HepG2 (cell line): ENCODE measurements around the gene RIC3. TPM values are rescaled to one million over a fixed set of nuclear protein-coding genes. Genes with fewer than 3 reads are reported as not detected.

Experiments
- ATAC-seq: fragments of 200-7000 bp; cut with Tn5 transposase; 3 replicates; pipeline ENCODE4 v1.9.1; 2020; ENCODE audit warnings: mild to moderate bottlenecking, moderate library complexity
- BruUV-seq: library from RNA; stranded (reverse); fragments of 400-500 nt; replicated peaks from 2 replicates; lab custom pipeline; 2021; lab: Mats Ljungman, UMichigan
- CTCF ChIA-PET: fragments of 300-600 bp; formaldehyde crosslinking; extraction: SDS; loops from one replicate; lab custom pipeline; 2021; ENCODE audit warnings: low total read pairs, inconsistent platforms, low intra/inter-chr PET ratio; lab: Yijun Ruan, JAX
- POLR2A ChIA-PET: fragments of 350-600 bp; sonication (Branson Sonifier 250); formaldehyde crosslinking; loops from one replicate; lab custom pipeline; 2020; ENCODE audit warnings: antibody characterized with exemption, inconsistent platforms; lab: Yijun Ruan, JAX
- DNase-seq: peaks from one replicate; pipeline ENCODE4 v3.0.0-alpha.2; 2015; ENCODE audit warnings: low spot score
- FAIRE-seq: peaks from 3 replicates; lab custom pipeline; 2011; peaks lifted over from hg19 to GRCh38; lab: Jason Lieb, UNC
- H2AFZ ChIP-seq: one replicate; pipeline ENCODE4 v1.6.1; 2011; ENCODE audit warnings: low read length, inconsistent platforms
- H3K27ac ChIP-seq: fragments of 300-600 bp; 3 replicates; pipeline ENCODE4 v1.8.0; 2011; ENCODE audit warnings: mixed run types, mild to moderate bottlenecking, mixed read lengths, low read length, inconsistent platforms; ENCODE audit not compliant: insufficient read depth; ENCODE audit errors: extremely low read length
- H3K27me3 ChIP-seq, 2 experiments: fragments of 200-600 bp in 1 of 2; 2 replicates in 1 of 2; 3 replicates in 1 of 2; pipeline versions ENCODE4 v1.6.0 to v1.8.0; 2011; ENCODE audit warnings: low read length in 2 of 2, mild to moderate bottlenecking in 2 of 2, moderate library complexity in 2 of 2, inconsistent platforms in 1 of 2; ENCODE audit not compliant: insufficient read depth in 2 of 2, control insufficient read depth in 1 of 2
- H3K36me3 ChIP-seq, 2 experiments: fragments of 200-600 bp in 1 of 2; replicated peaks in 1 of 2; 2 replicates in 1 of 2; 3 replicates in 1 of 2; pipeline versions ENCODE4 v1.5.1 to v1.8.0; 2011; ENCODE audit warnings: low read length in 2 of 2, inconsistent platforms in 1 of 2; ENCODE audit not compliant: insufficient read depth in 2 of 2, control insufficient read depth in 1 of 2
- H3K4me1 ChIP-seq: 2 replicates; pipeline ENCODE4 v1.5.1; 2012; ENCODE audit warnings: low read length, inconsistent platforms; ENCODE audit not compliant: insufficient read depth
- H3K4me2 ChIP-seq: 2 replicates; pipeline ENCODE4 v1.6.0; 2011; ENCODE audit warnings: low read depth, low read length, inconsistent platforms
- H3K4me3 ChIP-seq, 3 experiments: fragments of 200-600 bp in 1 of 3; sonication (generic), shearing (Covaris generic) in 1 of 3; replicated peaks in 1 of 3; 2 replicates each; pipeline ENCODE4 v1.5.1; 2011 to 2016; ENCODE audit warnings: low read length in 3 of 3, inconsistent platforms in 2 of 3, low read depth in 2 of 3, mild to moderate bottlenecking in 2 of 3, control low read depth in 1 of 3, mixed read lengths in 1 of 3; ENCODE audit not compliant: insufficient read depth in 1 of 3
- H3K79me2 ChIP-seq: one replicate; pipeline ENCODE4 v1.6.1; 2011; ENCODE audit warnings: low read length, inconsistent platforms; ENCODE audit not compliant: insufficient read depth
- H3K9ac ChIP-seq: 2 replicates; pipeline ENCODE4 v1.6.0; 2011; ENCODE audit warnings: mild to moderate bottlenecking, low read depth, low read length, inconsistent platforms; ENCODE audit not compliant: insufficient read depth
- H3K9me3 ChIP-seq: 2 replicates; pipeline ENCODE4 v1.5.1; 2012; ENCODE audit warnings: mild to moderate bottlenecking, low read length
- H4K20me1 ChIP-seq: 2 replicates; pipeline ENCODE4 v1.6.0; 2011; ENCODE audit warnings: inconsistent platforms, mild to moderate bottlenecking, low read length, moderate library complexity; ENCODE audit not compliant: insufficient read depth
- AHR ChIP-seq: IDR thresholded peaks from 2 replicates; pipeline ENCODE4 v1.6.1; 2018; ENCODE audit warnings: missing genetic modification reagents, missing compliant biosample characterization
- MAFF ChIP-seq: IDR thresholded peaks from 2 replicates; pipeline ENCODE4 v1.6.1; 2011; ENCODE audit warnings: low read depth, low read length, improper control_type of control experiment
- MAFK ChIP-seq, 2 experiments: IDR thresholded peaks in 1 of 2; conservative IDR thresholded peaks in 1 of 2; 2 replicates each; pipeline ENCODE4 v1.6.1; 2011; ENCODE audit warnings: improper control_type of control experiment in 2 of 2, low read length in 2 of 2
- RAD51 ChIP-seq: fragments of 450-650 bp; IDR thresholded peaks from 2 replicates; pipeline ENCODE4 v1.6.1; 2016; ENCODE audit warnings: borderline replicate concordance
- RFXANK ChIP-seq: IDR thresholded peaks from 2 replicates; pipeline ENCODE4 v1.6.1; 2016
- SOX6 ChIP-seq, 2 experiments: fragments of 450-650 bp in 1 of 2; sonication (generic) in 1 of 2; formaldehyde crosslinking in 1 of 2; IDR thresholded peaks; 2 replicates each; pipeline versions ENCODE4 v1.4.0 to v1.6.1; 2017 to 2020; ENCODE audit warnings: antibody characterized with exemption in 1 of 2, mild to moderate bottlenecking in 1 of 2, missing genetic modification reagents in 1 of 2
- ZNF761 ChIP-seq: sonication (generic); formaldehyde crosslinking; conservative IDR thresholded peaks from 2 replicates; pipeline ENCODE4 v1.4.0; 2020; ENCODE audit warnings: mild to moderate bottlenecking, missing genetic modification reagents
- ZNF780A ChIP-seq: sonication (generic); formaldehyde crosslinking; IDR thresholded peaks from 2 replicates; pipeline ENCODE4 v1.8.0; 2022; ENCODE audit warnings: mild to moderate bottlenecking, missing genetic modification reagents, moderate library complexity
- ZNF792 ChIP-seq: IDR thresholded peaks from 2 replicates; pipeline ENCODE4 v1.6.1; 2016
- ZSCAN31 ChIP-seq: sonication (generic); formaldehyde crosslinking; IDR thresholded peaks from 2 replicates; pipeline ENCODE4 v1.5.0; 2020; ENCODE audit warnings: low read depth, mild to moderate bottlenecking, missing genetic modification reagents
- WGBS: methylation state at CpG from one replicate; pipeline ENCODE4 v1.1.6; 2017; ENCODE audit warnings: low lambda C conversion rate; 5-methylcytosine and 5-hydroxymethylcytosine counted together
- in situ Hi-C: cut with HindIII; loops from 2 replicates; pipeline ENCODE4 v1.10.0; 2017; ENCODE audit warnings: low pct_unique_long_range_greater_than_20kb; ENCODE audit not compliant: extremely low pct_ligation_motif_present
- intact Hi-C: fragments of 100-400 bp; cut with micrococcal nuclease; formaldehyde crosslinking; loops from one replicate; pipeline ENCODE4 v1.10.0; 2022; ENCODE audit not compliant: unreplicated experiment
- polyA plus RNA-seq, 8 experiments: library from polyadenylated mRNA; depleted of rRNA in 3 of 8; stranded (reverse) in 7 of 8; unstranded in 1 of 8; fragments of >200 nt; fragmentation: Illumina TruSeq in 4 of 8; extraction: Trizol in 4 of 8; gene quantifications; 2 replicates each; pipeline versions ENCODE4 v1.2.1 to v1.2.3, GENCODE V29; 2011 to 2016; ENCODE audit warnings: low read depth in 4 of 8, missing spikeins in 1 of 8, mixed read lengths in 1 of 8; ENCODE audit not compliant: insufficient read depth in 1 of 8
- total RNA-seq, 5 experiments: library from RNA; depleted of rRNA; stranded (reverse); fragments of >200 nt; fragmentation: Illumina TruSeq; extraction: Trizol; gene quantifications; 2 replicates each; pipeline ENCODE4 v1.2.3, GENCODE V29; 2016; ENCODE audit warnings: low read depth in 1 of 5
- TF ChIP-seq, protein P1 (sequence below): sonication (generic); formaldehyde crosslinking; IDR thresholded peaks from 2 replicates; pipeline ENCODE4 v1.9.0; 2022; ENCODE audit warnings: missing genetic modification reagents, mild to moderate bottlenecking, borderline replicate concordance
- TF ChIP-seq, protein P2 (sequence below): sonication (generic); formaldehyde crosslinking; IDR thresholded peaks from 2 replicates; pipeline ENCODE4 v1.4.0; 2020; ENCODE audit warnings: mild to moderate bottlenecking, missing genetic modification reagents
- TF ChIP-seq, protein P3 (sequence below): sonication (generic); formaldehyde crosslinking; conservative IDR thresholded peaks from 2 replicates; pipeline ENCODE4 v1.4.0; 2020; ENCODE audit warnings: missing genetic modification reagents

Gene RIC3
- total and polyA plus RNA-seq, 2 of the 13 experiments (the other 11 are each of a cell fraction or from before 2014, with no cell fraction given) = not detected

DNA sequence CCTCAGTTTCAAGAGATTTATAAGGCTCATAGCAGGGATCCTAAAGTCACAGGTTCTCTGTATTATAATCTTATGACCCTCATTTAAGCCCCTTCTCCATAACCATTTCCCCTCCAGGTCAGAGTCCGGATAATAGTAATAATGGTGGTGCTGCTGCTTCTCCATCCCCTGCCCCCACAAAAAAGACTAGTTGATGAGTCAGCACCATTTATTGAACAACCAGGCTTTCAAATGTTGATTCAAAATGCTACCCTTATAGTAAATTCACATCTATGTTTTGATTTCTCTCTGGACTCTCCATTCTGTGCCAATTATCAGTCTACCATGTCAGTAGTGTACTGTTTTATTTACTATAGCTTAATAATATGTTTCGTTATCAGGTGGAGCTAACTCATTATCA lies 17.6 kb upstream of the RIC3 start:
- peak; percentile 78 for TF ChIP-seq MAFF
- no peak for TF ChIP-seq ZNF780A
- TF ChIP-seq RFXANK (CRISPR knock-in tag) = no peak
- TF ChIP-seq MAFK (conservative IDR thresholded peaks at IDR 0.05 in 1 of 2, IDR thresholded peaks at IDR 0.05 in 1 of 2; ENCODE audit: low read length in 2 of 2) = peak; percentile 86 to 87
- ATAC-seq (no peak), FAIRE-seq (no peak), DNase-seq (no peak)
- intact Hi-C loops = no loop called here
- no peaks in the 10 kb centered on the region for H4K20me1 ChIP-seq
- H3K9me3 ChIP-seq = no peaks in the 10 kb centered on the region
- no peaks in the 10 kb centered on the region for H3K27me3 ChIP-seq
- in situ Hi-C loops = no loop called here
- no peaks in the 10 kb centered on the region for H3K36me3 ChIP-seq
- H3K4me3 ChIP-seq = no peak overlapping the region
- H2AFZ ChIP-seq = no peak overlapping the region
- no peak overlapping the region for H3K4me2 ChIP-seq
- ChIA-PET POLR2A (no interaction called here), CTCF (no interaction called here)
- BruUV-seq = no TSS peak
- WGBS = 42% methylated on average over 2 of the region's 2 CpGs
- no peak overlapping the region for H3K27ac ChIP-seq
- H3K9ac ChIP-seq = no peak overlapping the region
- H3K4me1 ChIP-seq = no peaks in the 10 kb centered on the region
- no peaks in the 10 kb centered on the region for H3K79me2 ChIP-seq

DNA sequence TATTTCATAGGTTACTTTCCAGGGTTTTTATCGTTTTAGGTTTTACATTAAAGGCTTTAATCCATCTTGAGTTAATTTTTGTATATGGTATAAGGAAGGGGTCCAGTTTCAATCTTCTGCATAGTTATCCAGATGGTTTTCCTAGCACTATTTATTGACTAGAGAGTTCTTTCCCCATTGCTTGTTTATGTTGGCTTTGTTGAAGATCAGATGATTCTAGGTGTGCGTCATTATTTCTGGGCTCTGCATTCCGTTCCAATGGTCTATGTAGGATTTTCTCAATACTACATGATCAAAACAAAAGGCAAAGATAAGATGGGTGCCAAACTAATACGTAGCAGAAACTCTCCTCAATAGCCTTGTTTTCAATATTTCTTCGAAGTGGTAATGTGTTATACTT lies 14.3 kb upstream of the RIC3 start:
- Histone ChIP-seq H3K27me3 (no peaks in the 10 kb centered on the region; a peak in 1 of 5 replicates), H4K20me1 (no peaks in the 10 kb centered on the region), H2AFZ (no peak overlapping the region), H3K9ac (no peak overlapping the region), H3K9me3 (no peaks in the 10 kb centered on the region), H3K4me2 (no peak overlapping the region), H3K36me3 (no peaks in the 10 kb centered on the region), H3K4me3 (no peak overlapping the region), H3K79me2 (no peaks in the 10 kb centered on the region), H3K27ac (no peak overlapping the region), H3K4me1 (no peaks in the 10 kb centered on the region)
- ChIA-PET POLR2A (no interaction called here), CTCF (no interaction called here)
- FAIRE-seq = no peak
- BruUV-seq = no TSS peak
- ATAC-seq = no peak
- DNase-seq = no peak
- intact Hi-C loops = no loop called here
- in situ Hi-C loops = no loop called here
- WGBS = 23% methylated on average over 5 of the region's 5 CpGs
- TF ChIP-seq, protein P1, sequence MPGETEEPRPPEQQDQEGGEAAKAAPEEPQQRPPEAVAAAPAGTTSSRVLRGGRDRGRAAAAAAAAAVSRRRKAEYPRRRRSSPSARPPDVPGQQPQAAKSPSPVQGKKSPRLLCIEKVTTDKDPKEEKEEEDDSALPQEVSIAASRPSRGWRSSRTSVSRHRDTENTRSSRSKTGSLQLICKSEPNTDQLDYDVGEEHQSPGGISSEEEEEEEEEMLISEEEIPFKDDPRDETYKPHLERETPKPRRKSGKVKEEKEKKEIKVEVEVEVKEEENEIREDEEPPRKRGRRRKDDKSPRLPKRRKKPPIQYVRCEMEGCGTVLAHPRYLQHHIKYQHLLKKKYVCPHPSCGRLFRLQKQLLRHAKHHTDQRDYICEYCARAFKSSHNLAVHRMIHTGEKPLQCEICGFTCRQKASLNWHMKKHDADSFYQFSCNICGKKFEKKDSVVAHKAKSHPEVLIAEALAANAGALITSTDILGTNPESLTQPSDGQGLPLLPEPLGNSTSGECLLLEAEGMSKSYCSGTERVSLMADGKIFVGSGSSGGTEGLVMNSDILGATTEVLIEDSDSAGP = no peak
- TF ChIP-seq, protein P2, sequence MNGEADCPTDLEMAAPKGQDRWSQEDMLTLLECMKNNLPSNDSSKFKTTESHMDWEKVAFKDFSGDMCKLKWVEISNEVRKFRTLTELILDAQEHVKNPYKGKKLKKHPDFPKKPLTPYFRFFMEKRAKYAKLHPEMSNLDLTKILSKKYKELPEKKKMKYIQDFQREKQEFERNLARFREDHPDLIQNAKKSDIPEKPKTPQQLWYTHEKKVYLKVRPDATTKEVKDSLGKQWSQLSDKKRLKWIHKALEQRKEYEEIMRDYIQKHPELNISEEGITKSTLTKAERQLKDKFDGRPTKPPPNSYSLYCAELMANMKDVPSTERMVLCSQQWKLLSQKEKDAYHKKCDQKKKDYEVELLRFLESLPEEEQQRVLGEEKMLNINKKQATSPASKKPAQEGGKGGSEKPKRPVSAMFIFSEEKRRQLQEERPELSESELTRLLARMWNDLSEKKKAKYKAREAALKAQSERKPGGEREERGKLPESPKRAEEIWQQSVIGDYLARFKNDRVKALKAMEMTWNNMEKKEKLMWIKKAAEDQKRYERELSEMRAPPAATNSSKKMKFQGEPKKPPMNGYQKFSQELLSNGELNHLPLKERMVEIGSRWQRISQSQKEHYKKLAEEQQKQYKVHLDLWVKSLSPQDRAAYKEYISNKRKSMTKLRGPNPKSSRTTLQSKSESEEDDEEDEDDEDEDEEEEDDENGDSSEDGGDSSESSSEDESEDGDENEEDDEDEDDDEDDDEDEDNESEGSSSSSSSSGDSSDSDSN (CRISPR knock-in tag) = no peak
- no peak for TF ChIP-seq RAD51
- TF ChIP-seq ZNF761 (CRISPR knock-in tag) = no peak
- TF ChIP-seq, protein P3, sequence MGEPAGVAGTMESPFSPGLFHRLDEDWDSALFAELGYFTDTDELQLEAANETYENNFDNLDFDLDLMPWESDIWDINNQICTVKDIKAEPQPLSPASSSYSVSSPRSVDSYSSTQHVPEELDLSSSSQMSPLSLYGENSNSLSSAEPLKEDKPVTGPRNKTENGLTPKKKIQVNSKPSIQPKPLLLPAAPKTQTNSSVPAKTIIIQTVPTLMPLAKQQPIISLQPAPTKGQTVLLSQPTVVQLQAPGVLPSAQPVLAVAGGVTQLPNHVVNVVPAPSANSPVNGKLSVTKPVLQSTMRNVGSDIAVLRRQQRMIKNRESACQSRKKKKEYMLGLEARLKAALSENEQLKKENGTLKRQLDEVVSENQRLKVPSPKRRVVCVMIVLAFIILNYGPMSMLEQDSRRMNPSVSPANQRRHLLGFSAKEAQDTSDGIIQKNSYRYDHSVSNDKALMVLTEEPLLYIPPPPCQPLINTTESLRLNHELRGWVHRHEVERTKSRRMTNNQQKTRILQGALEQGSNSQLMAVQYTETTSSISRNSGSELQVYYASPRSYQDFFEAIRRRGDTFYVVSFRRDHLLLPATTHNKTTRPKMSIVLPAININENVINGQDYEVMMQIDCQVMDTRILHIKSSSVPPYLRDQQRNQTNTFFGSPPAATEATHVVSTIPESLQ (CRISPR knock-in tag) = no peak
- no peak for TF ChIP-seq SOX6 (IDR thresholded peaks at IDR 0.05)
- TF ChIP-seq SOX6 (CRISPR knock-in tag; IDR thresholded peaks at IDR 0.05) = no peak
- TF ChIP-seq AHR (CRISPR knock-in tag) = no peak
- TF ChIP-seq ZSCAN31 = no peak
- TF ChIP-seq ZNF792 (CRISPR knock-in tag) = no peak
